Fibroblast of skin of left biceps (primary cell): Measurements from ENCODE around the gene ASB7.
"Not testable (repeated sequence)": the region's sequence is repeated elsewhere in the genome, so short reads cannot be mapped to it uniquely, and the experiment has no call there.

Source experiments
- DNase-seq, 2 experiments: peaks; one replicate each; pipeline ENCODE4 v3.0.0-alpha.2; 2013; ENCODE audit warnings: low read depth in 2 of 2

ASB7 gene

GRCh38 chr15:100651253-100651652 lies 48.9 kb downstream of the ASB7 start:
- no peak for DNase-seq

GRCh38 chr15:100652116-100652515 lies 49.7 kb downstream of the ASB7 start:
- no peak for DNase-seq

DNA sequence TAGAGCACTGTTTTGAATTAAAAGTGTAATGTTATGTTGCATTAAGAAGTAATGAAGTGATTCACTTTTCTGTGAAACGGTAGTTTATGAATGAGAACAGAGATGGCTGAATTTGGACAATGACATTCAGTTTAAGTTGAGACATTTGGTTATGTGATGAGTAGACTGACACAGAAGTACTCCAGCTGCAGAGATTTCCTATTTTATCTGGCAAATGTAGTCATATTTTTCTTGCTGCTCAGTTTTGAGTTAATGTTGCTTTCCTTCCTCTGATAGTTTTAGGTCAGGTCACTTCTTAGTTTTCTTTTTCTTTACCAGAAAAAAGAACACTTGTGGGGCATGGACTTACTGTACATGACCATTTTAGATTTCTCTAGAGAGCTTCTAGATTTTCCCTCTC lies 51.2 kb downstream of the ASB7 start:
- no peak for DNase-seq

DNA sequence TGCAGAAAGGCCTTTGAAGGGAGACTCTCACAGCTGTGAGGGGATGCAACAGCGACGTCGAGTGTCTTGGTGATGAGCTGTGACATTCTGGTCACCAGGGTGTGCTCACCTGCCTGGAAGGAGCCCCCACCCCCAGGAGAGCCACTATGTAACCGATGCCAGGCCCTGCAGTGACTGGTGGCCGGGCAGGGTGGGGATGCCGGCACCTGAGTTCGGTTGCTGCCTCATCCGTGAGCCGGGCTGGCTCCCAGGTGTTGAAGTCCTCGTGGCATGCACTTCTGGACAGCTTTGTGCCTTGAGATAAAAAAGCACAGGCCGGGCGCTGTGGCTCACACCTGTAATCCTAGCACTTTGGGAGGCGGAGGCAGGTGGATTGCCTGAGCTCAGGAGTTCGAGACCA lies 56.5 kb downstream of the ASB7 start:
- no peak for DNase-seq

- DNase-seq, result no peak
Measured at GRCh38 chr15:100661156-100661555, 58.8 kb downstream of the ASB7 start.

GRCh38 chr15:100663086-100663914 lies 60.9 kb downstream of the ASB7 start:
- no peak for DNase-seq

DNA sequence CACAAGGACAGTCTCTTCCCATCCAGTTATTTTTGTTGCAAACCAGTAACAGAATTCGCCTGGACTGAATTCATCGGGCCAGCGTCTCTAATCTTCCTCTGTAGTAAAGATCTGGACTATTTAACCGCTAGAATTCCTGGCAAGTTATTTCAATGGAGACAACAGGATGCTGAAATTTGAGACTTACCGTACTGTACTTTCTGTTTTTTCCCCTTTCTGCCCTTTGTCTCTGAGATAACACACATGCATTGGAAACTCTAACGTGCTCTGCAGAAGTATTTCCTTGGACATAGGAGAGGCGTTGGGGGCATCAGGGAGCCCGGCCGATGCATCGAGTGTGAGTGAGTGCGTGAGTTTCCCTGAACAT lies 61.5 kb downstream of the ASB7 start:
- no peak for DNase-seq

GRCh38 chr15:100665570-100665969 lies 63.2 kb downstream of the ASB7 start:
- no peak for DNase-seq

DNA sequence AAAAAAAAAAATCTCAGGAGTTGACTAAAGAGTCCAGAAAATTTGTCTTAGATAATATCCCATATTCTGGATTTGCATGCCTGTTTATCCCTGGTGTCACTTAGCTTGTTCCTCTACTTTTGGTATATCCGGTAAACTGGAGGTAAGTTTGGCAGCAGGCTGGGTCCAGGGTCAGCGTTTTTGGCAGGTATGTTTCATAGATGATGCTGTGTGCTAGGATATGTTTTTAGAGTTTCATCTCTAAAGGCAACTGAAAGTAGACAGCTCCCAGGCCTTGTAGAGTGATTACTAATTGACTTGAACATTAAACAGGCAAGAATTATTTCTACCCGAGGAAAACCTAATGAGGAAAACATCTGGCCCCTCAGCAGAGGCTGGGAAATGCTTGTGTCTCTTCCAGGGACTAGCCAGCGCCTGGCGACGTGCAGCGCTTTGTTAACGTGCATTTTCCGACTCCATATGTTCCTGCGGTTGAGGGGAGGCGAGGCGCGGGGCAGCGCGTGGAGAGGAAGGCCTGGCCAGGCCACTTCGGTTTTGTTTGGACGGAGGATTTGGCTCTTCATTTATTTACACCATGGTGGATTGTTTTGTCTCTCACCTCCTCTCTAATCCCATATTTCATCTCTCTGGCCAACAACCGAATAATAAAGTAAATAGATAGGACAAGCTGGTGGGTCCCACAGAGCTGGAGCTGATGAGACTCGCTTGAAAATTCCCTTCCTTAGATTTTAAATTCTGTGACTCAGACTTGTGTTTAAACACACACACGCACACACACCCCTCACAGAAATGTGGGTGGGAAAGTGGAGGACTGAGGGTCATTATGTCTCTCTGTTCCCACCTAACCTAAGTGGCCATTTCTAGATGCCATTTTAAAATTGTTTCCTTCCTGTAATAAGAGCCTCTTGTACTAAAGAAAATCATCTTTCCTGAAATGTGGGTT lies 65.3 kb downstream of the ASB7 start:
- peak in 1 of 2 experiments; percentile 49 for DNase-seq

GRCh38 chr15:100668348-100668745 lies 66.0 kb downstream of the ASB7 start:
- no peak for DNase-seq

DNA sequence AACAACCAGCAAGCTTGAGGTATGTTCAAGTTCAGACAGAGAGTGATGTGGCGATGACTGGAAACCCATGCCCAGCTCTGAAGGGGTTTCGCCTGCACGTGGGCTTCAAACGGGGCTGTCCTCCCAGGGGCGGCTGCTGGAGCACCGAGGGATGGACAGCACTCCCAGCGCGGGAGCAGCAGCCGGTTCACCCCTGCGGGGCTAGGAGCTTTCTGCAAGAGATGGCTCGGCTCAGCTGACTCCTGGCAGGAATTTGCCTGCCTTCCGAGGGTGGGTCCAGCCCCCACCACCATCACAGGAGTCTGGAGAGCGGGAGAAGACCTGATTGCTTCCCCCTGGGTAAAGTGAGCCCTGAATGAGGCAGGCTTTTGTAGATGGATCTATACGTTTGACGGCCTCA lies 66.9 kb downstream of the ASB7 start:
- no peak for DNase-seq

GRCh38 chr15:100670505-100671021 lies 68.2 kb downstream of the ASB7 start:
- no peak for DNase-seq

- no peak for DNase-seq
Measured at GRCh38 chr15:100671124-100671680, 68.8 kb downstream of the ASB7 start.

GRCh38 chr15:100671858-100672543 lies 69.6 kb downstream of the ASB7 start:
- no peak for DNase-seq

GRCh38 chr15:100672959-100673358 lies 70.6 kb downstream of the ASB7 start:
- no peak for DNase-seq

DNA sequence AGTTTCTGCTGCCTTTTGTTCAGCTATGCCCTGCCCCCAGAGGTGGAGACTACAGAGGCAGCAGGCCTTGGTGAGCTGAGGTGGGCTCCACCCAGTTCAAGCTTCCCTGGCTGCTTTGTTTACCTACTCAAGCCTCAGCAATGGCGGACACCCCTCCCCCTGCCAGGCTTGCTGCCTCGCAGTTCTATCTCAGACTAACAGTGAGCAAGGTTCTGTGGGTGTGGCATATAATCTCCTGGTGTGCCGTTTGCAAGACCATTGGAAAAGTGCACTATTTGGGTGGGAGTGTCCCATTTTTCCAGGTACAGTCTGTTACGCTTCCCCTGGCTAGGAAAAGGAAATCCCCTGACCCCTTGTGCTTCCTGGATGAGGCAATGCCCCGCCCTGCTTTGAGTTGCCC lies 76.8 kb downstream of the ASB7 start:
- DNase-seq, result not testable (repeated sequence)

DNA sequence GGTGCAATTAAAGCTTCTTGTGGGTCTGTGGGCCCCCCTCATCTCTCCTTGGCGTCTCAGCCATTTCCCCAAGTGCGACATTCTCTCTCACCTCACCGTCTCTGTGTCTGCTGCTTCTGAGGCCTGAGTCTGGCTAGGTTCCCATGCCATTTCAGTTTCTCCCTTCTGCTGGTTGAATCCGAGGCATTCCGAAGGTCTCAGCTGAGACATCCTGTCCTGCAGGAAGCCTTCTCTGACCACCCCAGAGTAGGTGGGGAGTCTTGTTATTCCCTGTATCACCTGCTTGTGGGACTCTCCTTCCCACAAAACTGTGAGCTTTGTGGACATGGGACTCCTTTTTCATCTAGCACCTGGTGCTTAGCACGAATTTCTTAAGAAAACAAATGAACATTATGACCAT lies 78.3 kb downstream of the ASB7 start:
- no peak for DNase-seq

DNA sequence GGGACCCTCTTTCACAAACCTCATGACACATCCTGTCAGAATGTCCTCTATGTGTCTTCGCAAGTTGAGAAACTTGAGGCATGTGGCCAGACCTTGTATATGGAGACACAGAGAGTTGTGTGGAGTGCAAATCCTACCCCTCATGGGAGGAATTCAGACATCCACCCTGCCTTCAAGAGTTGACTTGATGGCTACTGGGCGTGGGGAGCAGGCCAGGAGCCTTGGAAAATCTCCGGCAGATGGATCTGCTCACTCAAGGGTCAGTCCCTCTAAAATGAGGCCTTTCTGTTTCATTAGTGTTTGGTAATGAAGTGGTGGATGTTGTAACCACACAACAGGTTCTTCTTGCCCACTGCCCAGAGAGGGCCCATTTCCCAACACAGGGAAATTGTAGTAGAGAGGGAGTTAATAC lies 79.0 kb downstream of the ASB7 start:
- no peak for DNase-seq

- no peak for DNase-seq
Measured at GRCh38 chr15:100682468-100682867, 80.1 kb downstream of the ASB7 start.

GRCh38 chr15:100683434-100683833 lies 81.0 kb downstream of the ASB7 start:
- DNase-seq, result no peak

GRCh38 chr15:100684591-100684990 lies 82.2 kb downstream of the ASB7 start:
- no peak for DNase-seq
